Measurements from ENCODE around the gene SCG5. TPM values are rescaled to one million over a fixed set of nuclear protein-coding genes. Genes with fewer than 3 reads are reported as not detected.

The SCG5 gene
- total and polyA plus RNA-seq, 2 of the 13 experiments (the other 11 are each of a cell fraction or from before 2014, with no cell fraction given): 2.3 to 3.5 TPM

- Histone ChIP-seq H2AFZ (ENCODE audit: low read length) (no peak overlapping the region), H3K9ac (ENCODE audit: insufficient read depth, low read depth, low read length) (no peak overlapping the region), H3K4me1 (ENCODE audit: insufficient read depth, low read length) (no peaks in the 10 kb centered on the region), H3K27ac (ENCODE audit: extremely low read length, insufficient read depth, low read length) (no peak overlapping the region), H3K27me3 (ENCODE audit: control insufficient read depth in 1 of 2, insufficient read depth in 2 of 2, low read length in 2 of 2) (no peaks in the 10 kb centered on the region), H3K4me2 (ENCODE audit: low read depth, low read length) (no peak overlapping the region), H3K9me3 (ENCODE audit: low read length) (no peaks in the 10 kb centered on the region), H3K36me3 (replicated peaks in 1 of 2; ENCODE audit: control insufficient read depth in 1 of 2, insufficient read depth in 2 of 2, low read length in 2 of 2) (no peaks in the 10 kb centered on the region), H4K20me1 (ENCODE audit: insufficient read depth, low read length) (no peaks in the 10 kb centered on the region), H3K4me3 (replicated peaks in 1 of 3; ENCODE audit: insufficient read depth in 1 of 3, low read depth in 2 of 3, low read length in 3 of 3) (no peak overlapping the region), H3K79me2 (ENCODE audit: insufficient read depth, low read length) (no peaks in the 10 kb centered on the region)
- DNase-seq (ENCODE audit: low spot score) (no peak), ATAC-seq (no peak), FAIRE-seq (no peak)
- POLR2A ChIA-PET: no interaction called here
- BruUV-seq (replicated peaks): no TSS peak
- intact Hi-C loops (cut with micrococcal nuclease; ENCODE audit: unreplicated experiment) (loop anchor here (5.0 kb wide), 1 partner anchor 116 kb away; no protein-coding TSS in a partner anchor), in situ Hi-C loops (cut with HindIII; ENCODE audit: extremely low pct_ligation_motif_present, low pct_unique_long_range_greater_than_20kb) (no loop called here)
- TF ChIP-seq HNF4A (CRISPR knock-in tag; IDR thresholded peaks at IDR 0.05) (no peak), HNF1B (CRISPR knock-in tag; IDR thresholded peaks at IDR 0.05) (no peak), E2F1 (CRISPR knock-in tag; IDR thresholded peaks at IDR 0.05) (no peak), ZNF546 (CRISPR knock-in tag; conservative IDR thresholded peaks at IDR 0.05) (no peak)
- WGBS (ENCODE audit: low lambda C conversion rate): 79% methylated on average over 4 of the region's 4 CpGs
- CTCF ChIA-PET (ENCODE audit: low intra/inter-chr PET ratio, low total read pairs): no interaction called here
Observed at GRCh38 chr15:32656091-32656490, 14.6 kb downstream of the SCG5 start.

GRCh38 chr15:32656496-32656895 is 15.0 kb downstream of the SCG5 start:
- no peaks in the 10 kb centered on the region for H3K4me1 ChIP-seq (ENCODE audit: insufficient read depth, low read length)
- DNase-seq (ENCODE audit: low spot score): no peak
- H3K36me3 ChIP-seq (replicated peaks in 1 of 2; ENCODE audit: control insufficient read depth in 1 of 2, insufficient read depth in 2 of 2, low read length in 2 of 2): no peaks in the 10 kb centered on the region
- no peak for FAIRE-seq
- H3K9me3 ChIP-seq (ENCODE audit: low read length): no peaks in the 10 kb centered on the region
- H3K27ac ChIP-seq (ENCODE audit: extremely low read length, insufficient read depth, low read length): no peak overlapping the region
- no peak overlapping the region for H3K9ac ChIP-seq (ENCODE audit: insufficient read depth, low read depth, low read length)
- H2AFZ ChIP-seq (ENCODE audit: low read length): no peak overlapping the region
- in situ Hi-C loops (cut with HindIII; ENCODE audit: extremely low pct_ligation_motif_present, low pct_unique_long_range_greater_than_20kb): no loop called here
- H3K79me2 ChIP-seq (ENCODE audit: insufficient read depth, low read length): no peaks in the 10 kb centered on the region
- intact Hi-C loops (cut with micrococcal nuclease; ENCODE audit: unreplicated experiment): loop anchor here (5.0 kb wide), 1 partner anchor 116 kb away; no protein-coding TSS in a partner anchor
- BruUV-seq (replicated peaks): no TSS peak
- no peaks in the 10 kb centered on the region for H3K27me3 ChIP-seq (ENCODE audit: control insufficient read depth in 1 of 2, insufficient read depth in 2 of 2, low read length in 2 of 2)
- CTCF ChIA-PET (ENCODE audit: low intra/inter-chr PET ratio, low total read pairs): no interaction called here
- no peak overlapping the region for H3K4me2 ChIP-seq (ENCODE audit: low read depth, low read length)
- WGBS (ENCODE audit: low lambda C conversion rate): 90% methylated on average over 9 of the region's 9 CpGs
- H3K4me3 ChIP-seq (replicated peaks in 1 of 3; ENCODE audit: insufficient read depth in 1 of 3, low read depth in 2 of 3, low read length in 3 of 3): no peak overlapping the region
- H4K20me1 ChIP-seq (ENCODE audit: insufficient read depth, low read length): no peaks in the 10 kb centered on the region
- POLR2A ChIA-PET: no interaction called here
- ATAC-seq: no peak
- TF ChIP-seq SNRNP70 (IDR thresholded peaks at IDR 0.05; ENCODE audit: low read depth, low read length) (no peak), BRCA1 (CRISPR knock-in tag; IDR thresholded peaks at IDR 0.05) (no peak), ZNF878 (CRISPR knock-in tag; IDR thresholded peaks at IDR 0.05) (no peak), ZBTB1 (CRISPR knock-in tag; IDR thresholded peaks at IDR 0.05; ENCODE audit: borderline replicate concordance) (no peak), ZNF513 (CRISPR knock-in tag; conservative IDR thresholded peaks at IDR 0.05) (no peak), BCLAF1 (IDR thresholded peaks at IDR 0.05) (no peak)
